ENCODE data around the gene GRAMD1A.

Gene GRAMD1A

GRCh38 chr19:35059006-35059798, 59.1 kb downstream of the GRAMD1A start:
- no peak for DNase-seq

- no peak for DNase-seq
Measured at GRCh38 chr19:35059799-35060091, 59.6 kb downstream of the GRAMD1A start.

- no peak for DNase-seq
Measured at GRCh38 chr19:35060160-35060855, 60.2 kb downstream of the GRAMD1A start.

DNA sequence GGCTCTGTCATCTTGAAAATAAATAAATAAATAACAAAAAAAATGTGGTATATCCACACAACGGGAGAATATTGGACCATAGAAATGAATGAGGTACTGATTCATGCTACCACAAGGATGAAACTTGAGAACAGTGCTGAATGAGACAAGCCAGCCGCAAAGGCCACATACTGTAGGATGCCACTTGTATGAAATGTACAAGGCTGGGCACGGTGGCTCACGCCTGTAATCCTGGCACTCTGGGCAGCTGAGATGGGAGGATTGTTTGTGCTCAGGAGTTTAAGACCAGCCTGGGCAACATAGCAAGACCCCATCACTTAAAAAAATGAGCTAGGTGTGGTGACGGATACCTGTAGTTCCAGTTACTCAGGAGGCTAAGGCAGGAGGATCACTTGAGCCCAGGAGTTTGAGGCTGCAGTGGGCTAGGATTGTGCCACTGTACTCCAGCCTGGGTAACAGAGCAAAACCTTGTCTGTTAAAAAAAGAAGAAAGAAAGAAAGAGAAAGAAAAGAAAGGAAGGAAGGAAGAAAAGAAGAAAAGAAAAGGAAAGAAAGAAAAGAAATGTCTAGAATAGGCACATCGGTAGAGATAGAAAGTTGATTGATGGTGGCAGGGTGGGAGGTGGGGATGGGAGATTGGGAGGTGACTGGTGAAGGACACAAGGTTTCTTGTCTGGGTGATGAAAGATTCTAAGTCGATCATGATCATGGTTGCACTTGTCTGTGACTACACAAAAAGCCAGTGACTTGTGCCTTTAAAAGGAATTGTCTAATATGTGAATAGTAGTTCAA, 61.7 kb downstream of the GRAMD1A start:
- no peak for DNase-seq

- no peak for DNase-seq
Measured at GRCh38 chr19:35062942-35063341, 62.8 kb downstream of the GRAMD1A start.

- no peak for DNase-seq
Measured at GRCh38 chr19:35063940-35064818, 64.1 kb downstream of the GRAMD1A start.

- DNase-seq: no peak
Measured at GRCh38 chr19:35065574-35065973, 65.5 kb downstream of the GRAMD1A start.

DNA sequence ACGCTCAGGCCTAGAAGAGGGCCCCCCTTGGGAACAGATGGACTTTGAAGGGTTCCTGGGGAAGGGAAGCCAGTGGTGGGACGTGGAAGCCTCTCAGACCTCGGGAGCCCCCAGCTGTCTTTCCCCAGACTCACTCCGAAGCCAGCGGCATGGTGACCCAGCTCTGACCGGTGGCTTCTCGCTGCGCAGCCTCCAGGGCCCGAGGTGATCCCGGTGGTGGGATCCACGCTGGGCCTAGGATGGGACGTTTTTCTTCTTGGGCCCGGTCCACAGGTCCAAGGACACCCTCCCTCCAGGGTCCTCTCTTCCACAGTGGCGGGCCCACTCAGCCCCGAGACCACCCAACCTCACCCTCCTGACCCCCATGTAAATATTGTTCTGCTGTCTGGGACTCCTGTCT, 66.0 kb downstream of the GRAMD1A start:
- DNase-seq: no peak

DNA sequence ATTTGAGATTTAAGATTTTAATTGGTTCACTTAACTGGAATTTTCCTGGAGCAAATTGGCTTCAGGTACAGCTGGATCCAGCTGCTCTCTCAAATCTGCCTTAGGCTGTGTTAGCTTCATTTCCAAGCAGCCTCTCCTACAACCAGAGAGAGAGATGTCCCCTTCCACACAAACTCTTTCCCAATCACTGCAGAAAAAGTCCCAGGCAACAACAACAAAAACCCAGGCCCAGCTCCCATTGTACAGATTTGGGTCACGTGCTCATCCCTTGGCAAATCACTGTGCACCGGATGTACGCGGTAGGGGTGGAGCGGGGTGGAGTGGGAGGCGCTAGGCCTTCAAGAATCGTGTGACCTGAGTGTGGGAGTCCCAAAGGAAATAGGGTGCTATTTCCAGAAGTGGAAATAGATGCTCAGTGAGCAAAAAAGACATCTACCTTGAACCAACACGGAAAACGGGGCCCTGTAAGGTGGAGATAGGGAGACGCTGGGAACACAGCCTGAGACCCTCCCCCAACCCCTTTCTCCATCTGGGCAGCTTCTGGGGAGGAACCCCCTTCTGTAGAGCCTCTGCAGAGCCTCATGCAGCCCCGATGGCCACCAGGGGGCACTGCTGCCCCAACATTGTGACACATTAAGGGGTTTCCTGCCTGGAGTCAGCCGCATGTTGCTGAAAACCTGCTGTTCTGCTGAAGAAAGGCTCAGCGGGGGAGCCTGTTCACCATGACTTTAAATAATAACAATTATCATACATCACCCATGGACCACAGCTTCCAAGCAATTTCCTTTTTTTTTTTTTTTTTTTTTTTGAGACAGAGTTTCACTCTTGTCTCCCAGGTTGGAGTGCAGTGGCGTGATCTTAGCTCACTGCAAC, 66.8 kb downstream of the GRAMD1A start:
- DNase-seq: peak; percentile 63

- no peak for DNase-seq
Measured at GRCh38 chr19:35068941-35069634, 69.0 kb downstream of the GRAMD1A start.

- DNase-seq: no peak
Measured at GRCh38 chr19:35069696-35070095, 69.6 kb downstream of the GRAMD1A start.

GRCh38 chr19:35070471-35070870, 70.3 kb downstream of the GRAMD1A start:
- DNase-seq: no peak

- no peak for DNase-seq
Measured at GRCh38 chr19:35073516-35073915, 73.4 kb downstream of the GRAMD1A start.

- DNase-seq: no peak
Measured at GRCh38 chr19:35073941-35074340, 73.8 kb downstream of the GRAMD1A start.

GRCh38 chr19:35074426-35075201, 74.5 kb downstream of the GRAMD1A start:
- DNase-seq: no peak

DNA sequence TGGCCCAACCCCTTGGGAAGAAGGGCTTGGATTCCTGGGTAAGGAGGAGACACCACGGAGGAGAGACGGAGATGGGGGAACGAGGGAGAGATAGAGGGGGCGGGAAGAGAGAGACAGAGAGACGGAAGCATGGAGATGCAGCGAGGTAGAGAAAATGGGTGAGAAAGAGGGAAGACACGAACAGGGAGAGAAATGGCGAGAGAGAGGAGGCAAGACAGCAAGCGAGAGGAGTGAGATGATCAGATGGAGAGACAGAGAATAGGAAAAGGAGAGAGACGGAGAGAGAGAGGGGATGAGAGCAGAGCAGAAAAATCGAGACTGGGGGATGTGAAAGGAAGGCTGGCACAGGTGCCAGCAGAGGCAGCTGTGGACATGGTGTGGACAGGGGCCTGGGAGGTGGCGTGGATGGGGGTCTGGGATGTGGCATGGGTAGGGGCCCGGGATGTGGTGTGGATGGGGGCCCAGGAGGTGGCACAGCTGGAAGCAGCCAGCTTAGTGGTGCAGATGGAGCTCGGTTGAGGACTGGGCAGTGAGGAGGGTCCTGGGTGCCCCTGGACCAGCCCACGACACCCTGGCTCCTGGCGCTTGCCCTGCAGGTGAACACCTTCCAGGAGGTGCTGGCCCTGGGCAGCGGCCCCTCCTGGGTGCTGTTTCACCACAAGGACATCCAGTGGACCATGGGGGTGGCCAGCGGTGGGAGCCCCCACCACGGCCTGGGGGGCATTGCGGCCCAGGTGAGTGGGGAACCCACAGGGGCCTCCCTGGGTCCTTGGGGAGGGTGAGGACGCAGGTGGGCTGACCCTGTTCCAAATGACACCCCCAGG, 75.3 kb downstream of the GRAMD1A start:
- DNase-seq: no peak

DNA sequence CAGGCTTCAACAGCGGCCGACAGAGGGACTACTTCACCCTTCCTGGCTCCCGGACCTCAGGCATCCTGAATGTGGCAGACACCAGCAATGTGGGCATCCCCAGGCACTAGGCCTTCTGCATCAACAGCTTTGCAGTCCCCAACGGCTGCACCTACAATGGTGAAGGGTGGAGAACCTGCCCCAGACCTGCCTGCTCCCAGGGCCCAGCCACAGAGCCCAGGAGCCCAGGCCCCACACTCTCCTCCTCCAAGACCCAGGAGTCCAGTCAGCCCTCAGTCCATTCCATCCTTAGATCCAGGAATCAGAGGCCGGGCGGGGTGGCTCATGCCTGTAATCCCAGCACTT, 75.9 kb downstream of the GRAMD1A start:
- DNase-seq: no peak

Data from KG1 (cell line).